ENCODE measurements around the gene ATP13A5.

ATP13A5 gene

DNA sequence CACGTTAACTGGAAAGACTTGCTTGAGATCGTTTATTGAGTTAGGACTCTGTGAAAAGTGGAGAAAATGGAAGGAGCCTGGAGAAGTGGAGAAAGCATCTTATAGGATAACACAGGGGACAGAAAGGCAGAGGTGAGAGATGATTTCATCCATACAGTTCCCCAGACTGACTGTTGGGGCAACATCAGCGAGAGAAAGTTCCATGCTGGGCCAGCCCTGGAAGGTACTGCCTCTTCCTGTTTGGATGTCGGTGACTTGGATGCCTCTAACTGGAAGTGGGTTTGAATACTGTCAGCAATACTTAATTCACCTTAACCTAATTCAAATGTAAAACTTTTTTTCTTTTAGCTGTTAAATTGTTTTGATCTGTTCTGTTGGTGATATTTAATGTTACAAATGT is 32.3 kb downstream of the ATP13A5 start:
- DNase-seq: no peak

DNA sequence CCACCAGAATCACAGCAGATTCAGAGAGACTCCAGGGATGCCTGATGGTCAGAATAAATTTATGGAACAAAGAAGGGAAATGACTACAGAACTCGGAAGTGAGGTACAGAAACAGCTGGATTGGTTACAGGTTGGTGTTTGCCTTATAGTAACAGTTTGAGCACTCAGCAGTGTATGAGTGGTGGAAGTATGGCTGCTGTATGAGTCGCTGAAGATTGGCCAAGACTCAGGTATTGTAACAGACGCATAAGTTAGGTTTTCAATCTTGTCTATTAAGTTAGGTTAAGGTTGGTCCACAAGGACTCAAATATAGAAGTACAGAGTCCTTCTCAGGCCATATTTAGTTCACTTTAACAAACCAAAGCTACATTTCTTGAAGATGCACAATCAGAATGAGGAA is 33.1 kb downstream of the ATP13A5 start:
- DNase-seq: no peak

DNA sequence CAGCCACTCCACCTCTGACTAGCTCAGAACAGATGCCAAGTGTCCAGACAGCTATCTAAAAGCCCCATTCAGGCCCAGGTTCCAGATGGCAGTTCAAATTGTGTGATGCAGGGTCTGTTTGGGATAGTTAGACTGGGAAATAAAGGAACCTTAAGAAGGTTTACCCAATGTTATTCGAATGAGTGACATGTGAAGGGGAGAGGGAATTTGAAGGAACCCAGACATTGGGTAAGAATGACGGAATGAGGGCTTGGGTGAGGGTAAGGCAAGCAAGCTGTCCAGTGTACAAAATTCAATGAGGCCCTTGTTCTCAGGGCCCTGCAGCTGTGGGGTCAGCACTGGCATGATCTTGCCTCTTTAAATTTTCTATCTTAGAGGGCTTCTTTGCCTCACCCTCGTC is 34.1 kb downstream of the ATP13A5 start:
- peak in 7 of 51 donors; percentile 0 to 31 (median 6) for DNase-seq

DNA sequence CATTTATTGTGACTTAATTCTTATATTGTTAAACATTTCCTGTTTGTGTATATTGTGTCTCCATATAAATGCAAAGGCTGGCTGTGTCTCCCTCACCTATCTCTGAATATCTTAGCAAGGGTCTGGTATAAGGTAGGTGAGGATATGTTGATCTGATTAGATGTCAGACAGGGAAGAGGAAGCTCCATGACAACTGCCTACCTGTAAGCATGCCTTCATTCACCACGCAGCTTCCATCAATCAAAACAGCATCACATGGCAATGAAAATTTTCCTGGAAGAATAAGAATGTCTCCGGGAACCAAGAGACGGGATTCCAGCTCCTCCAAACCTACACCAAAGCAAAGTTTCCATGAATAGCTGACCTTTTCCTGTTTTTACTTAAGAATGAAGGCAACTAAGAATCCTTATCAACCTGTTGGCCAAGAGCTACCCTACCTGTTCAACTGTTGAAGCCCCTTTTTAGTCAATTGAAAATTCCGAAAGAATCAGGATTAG is 34.8 kb downstream of the ATP13A5 start:
- DNase-seq: no peak

DNA sequence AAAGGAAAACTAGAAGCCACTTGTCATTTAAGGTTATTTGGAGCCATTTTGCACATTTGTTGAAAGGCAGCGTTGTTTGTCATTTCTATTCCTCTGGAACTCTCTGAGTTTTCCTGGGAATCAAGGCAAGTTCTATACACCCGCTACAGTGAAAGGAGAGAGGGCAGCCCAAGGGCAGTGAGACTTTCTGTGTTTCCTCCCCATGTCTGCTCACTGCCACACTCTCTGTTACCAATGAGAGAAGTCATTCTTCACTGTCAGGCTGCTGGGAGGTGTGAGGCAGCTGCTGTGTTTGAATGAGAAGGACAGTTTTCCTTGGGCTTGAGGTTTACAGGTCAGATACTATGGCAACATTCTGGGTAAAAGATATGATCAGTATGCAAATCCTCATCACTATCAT is 36.0 kb downstream of the ATP13A5 start:
- DNase-seq: peak in 15 of 51 donors; percentile 2 to 39 (median 18)

DNA sequence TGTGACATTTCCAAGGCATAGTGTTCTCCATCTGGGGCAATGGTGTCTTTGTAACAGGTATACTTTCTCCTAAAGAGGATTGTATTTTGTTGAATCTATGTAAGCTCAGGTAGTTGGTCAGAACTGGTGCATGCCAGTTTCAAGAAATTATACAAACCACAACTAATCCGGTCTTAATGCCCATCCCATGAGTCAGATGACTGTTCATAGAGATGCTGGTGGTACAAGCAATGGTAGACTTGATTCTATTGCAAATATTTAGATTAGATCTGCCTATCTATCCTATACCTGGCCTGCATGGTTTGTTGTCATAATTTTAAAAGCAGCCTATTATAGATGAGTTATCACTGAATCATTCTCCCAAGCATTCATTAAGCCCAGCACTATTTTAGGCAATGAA is 43.5 kb downstream of the ATP13A5 start:
- DNase-seq: no peak

DNA sequence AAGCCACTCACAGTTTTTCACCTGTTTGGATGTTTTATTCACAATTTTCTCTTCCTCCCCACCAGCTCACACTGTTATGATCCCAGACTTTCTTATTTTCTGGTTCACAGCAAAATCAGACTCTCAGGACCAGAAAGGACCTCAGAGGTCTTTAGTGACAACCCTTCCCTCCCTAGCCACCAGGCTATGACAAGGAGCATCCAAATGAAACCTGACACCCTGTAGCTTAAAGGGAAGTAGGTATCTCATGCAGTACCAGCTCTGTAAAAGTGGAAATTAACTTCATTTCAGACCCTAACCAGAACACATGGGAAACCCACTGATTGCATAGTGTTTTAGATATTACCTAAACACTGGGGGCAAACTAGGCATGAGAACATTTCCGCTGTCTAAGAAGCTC is 45.3 kb downstream of the ATP13A5 start:
- no peak for DNase-seq

DNA sequence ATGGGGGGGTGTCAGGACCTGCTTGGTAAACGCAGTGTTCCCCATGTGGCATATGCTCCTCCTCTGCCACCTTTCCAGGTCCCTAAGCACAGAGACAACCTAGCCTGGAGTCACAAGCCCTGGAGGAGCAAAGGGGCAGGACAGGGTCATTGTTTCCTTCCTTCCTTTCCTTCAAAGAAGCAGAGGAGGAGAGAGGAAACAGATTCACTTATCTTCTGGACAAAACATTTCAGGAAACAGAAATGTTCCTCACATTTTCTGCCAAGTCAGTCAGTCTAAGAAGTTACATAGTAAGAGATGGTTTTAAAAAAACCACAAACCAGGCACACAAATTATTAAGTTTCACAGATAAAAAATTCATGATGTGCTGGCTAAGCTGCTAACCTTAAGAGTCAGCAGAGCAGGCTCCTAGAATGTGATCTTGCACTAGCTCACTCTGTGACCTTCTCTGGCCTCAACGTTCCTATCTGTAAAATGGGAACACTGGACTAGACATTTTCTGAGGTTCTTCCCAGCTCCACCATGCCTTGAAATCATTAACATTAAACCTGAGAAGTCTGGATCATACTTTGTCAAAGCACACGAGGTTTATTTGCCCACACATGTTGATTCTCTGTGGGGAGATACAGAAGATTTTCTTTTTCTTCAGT is 47.9 kb downstream of the ATP13A5 start:
- no peak for DNase-seq

DNA sequence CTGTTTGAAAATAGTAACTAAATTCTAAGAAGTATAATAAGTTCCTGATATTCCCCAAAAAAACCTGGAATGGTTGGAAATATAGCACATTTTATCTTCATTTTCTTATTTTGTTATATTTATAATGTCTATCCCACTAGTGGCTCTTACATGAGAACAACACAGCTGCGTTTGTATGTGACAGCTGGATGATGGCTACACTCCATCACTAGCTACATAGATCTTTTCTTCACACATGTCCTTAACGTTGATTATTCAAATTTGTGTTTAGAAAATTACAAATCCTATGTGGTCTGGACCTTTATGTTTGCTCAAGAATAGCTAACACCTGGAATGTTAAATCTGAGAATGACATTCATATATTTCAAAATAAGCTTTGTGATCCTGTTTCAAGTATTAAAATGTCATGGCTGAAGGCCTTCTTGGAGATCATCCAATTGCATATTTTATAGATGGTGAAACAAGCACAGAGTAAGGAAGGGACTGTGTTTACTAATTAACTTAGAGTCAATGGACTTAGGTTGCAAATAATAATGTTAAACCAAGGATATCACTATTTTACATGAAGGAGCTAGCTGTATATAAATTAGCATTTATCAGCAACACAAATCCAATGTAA is 60.8 kb downstream of the ATP13A5 start:
- DNase-seq: no peak

DNA sequence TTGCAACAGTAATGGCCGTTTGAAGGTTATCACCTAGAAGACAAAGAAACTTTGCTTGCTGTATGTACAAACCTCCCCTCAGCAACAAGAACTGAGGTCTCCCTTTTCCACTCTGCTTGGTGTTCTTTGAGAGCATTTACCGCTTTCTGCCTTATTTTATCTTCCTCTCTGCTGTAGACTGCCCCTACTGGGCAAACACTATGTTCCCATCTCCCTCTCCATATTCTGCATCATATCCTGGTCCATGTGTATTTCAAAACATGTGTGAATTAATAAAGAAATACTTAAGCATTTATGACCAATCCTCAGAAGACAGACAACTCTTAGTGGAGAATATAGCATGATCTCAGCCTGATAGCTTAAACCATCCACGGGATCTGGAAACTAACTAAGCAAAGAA is 64.4 kb downstream of the ATP13A5 start:
- no peak for DNase-seq

DNA sequence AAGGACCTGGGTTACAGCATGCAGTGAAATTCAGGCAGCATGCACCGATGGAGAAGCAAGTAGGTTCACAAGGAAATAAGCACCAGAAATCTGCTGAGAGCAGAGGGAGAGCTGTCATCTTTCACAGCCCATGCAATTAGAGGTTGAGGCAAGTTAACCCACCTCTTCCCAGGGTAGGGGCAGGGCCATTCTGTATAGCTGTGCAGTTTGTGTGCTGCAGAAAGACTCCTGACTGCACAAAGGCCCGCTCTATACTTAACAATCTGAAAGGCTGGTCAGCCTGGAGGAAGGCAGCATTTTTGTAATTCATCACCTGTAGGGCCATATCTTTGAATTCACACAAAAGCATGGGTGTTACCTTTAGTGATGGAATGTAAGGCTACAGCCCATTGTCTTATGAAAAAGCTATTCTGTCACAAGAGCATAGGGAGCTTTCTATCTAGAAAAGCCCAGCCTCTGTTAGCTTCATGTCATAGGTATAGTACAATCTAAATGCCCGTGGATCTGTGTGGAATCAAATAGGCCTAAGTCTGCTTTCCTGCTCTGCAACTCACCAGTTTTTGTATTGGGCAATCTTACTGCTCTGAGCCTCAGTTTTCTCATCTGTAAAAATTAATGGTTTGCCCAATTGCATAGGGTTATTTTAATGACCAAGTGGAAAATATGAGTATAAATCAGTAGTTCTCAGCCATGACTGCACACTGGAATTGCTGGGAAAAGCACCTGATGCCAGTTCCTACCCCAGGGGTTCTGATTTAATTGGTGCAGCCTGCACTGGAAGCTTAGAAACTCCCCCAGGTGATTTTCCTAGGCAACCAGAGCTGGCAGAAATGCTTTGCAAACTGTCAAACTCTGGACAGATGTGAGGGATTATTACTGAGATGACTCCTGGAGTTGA is 65.2 kb downstream of the ATP13A5 start:
- no peak for DNase-seq

DNA sequence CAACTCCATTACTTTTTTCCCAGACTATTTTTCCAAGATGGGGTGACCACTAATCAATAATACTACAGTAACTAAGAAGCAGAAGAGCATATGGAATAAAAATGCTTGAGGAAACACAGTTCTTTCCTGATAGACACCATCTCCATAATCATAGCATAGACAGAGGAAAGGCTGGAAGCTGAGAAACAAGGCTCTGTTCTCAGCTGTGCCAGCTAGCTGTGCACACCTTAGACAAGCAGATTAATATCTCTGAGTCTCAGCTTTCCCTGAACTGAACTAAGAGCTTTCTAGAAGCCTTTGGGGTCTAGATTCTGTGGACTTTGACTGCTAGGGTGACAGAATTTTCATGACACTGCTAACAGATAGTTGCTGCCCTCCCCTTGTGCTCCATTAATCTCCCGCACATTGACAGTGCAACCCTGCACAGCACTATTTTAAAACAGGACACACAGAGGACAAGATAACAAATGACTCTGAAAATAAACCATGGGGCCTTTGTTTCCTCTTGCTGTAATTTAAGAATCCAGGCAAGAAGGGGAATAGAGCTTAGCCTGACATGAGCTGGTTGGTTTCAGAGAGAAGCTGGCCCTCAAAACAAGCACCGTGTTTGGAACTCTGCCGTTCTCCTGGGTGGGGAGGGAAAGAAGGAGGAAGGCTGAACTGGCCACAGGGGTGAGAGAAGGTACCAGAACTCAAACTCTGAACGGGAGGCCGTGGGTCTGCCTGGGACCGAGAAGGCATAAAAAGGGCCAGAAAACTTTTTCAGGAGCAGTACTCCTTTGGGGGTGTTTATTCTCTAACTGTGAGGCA is 67.4 kb downstream of the ATP13A5 start:
- DNase-seq: no peak

DNA sequence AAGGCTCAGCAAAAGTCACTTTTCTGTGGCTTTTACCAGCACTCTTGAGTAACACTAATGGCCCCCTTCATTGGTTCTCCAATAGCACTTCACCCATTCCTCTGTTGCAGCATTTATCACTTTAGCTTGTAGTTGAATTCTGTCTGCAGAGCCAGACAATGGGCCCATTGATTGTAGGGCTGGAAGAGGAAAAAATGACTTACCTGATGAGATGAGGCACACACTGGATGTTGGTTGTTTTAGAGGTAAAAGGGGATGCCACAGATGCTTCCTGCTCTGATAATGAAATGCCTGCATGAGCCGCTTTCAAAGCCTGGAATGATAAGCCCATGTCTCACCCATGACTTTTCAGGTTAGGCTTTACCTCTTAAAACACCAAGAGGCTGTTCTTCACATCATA is 73.2 kb downstream of the ATP13A5 start:
- no peak for DNase-seq

DNA sequence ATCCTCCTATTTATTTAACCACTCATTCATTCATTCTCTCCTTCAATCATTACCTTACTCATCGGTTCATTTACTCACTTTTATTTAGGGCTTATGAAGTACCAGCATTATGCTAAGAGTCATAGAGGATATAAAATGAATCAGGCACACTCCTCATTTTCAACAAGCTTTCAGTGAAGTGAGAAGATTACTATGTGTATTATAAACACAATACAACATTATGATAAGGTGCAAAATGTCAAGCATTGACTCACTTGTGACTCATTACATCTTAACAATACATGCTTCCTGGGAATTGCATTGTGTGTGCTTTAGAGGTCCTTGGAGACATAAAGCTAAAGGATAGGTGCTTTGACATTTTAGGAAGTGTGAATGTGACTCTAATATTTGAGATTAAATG is 77.1 kb downstream of the ATP13A5 start:
- DNase-seq: no peak

DNA sequence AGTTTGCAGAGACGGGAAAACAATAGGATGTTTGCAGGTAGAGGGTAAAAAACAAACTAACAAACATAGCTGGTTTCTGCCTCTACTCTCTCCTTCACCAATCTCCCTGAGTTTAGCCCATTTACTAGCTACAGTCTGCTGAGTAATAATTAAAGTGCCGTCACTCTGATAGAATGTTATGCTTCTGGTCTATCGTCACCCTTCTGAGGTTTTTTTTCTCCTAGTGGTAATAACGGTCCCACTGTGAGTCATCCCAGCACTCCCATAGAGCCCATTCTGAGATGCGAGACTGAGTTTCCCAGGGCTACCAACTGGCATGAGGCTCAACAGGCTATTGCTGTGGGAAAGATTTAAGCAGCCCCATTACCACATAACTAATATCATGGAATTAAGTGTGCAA is 81.1 kb downstream of the ATP13A5 start:
- DNase-seq: no peak

DNA sequence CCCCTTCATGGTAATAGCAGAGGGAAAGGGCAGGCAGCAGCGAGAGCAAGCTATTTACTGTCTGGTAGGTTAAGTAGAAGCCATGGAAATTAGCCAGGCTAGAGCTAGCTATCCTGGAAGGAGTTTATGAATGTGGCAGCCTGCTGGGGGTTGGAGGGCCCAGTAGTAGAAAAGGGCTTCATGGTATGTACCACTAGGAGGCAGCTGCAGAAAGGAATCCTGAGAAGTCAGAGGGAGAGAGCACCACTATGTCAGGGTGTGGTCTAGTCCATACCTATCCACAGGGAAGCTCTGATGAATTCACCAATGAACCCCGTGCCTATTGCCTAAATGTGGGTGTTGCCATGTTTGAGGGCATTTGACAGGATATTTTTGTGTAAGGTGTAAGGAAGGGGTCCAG is 82.6 kb downstream of the ATP13A5 start:
- no peak for DNase-seq

DNA sequence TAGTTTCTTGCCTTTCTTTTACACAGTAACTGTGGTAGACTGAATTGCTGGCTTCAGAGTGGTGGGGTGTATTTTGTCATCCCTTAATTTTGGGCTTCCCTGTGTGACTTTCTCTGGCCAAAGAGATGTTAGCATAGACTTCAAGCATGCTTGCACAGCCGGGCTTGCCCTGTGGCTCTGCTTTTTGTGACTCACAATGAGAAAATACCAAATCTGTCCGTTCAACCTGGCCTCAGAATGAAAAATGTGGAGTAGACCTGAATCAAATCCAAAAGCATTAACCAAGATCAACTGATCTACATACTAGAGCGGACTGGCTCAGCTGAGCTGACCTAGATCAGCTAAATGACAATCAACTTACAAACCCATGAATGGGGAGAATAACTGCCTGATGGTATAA is 86.2 kb downstream of the ATP13A5 start:
- no peak for DNase-seq

DNA sequence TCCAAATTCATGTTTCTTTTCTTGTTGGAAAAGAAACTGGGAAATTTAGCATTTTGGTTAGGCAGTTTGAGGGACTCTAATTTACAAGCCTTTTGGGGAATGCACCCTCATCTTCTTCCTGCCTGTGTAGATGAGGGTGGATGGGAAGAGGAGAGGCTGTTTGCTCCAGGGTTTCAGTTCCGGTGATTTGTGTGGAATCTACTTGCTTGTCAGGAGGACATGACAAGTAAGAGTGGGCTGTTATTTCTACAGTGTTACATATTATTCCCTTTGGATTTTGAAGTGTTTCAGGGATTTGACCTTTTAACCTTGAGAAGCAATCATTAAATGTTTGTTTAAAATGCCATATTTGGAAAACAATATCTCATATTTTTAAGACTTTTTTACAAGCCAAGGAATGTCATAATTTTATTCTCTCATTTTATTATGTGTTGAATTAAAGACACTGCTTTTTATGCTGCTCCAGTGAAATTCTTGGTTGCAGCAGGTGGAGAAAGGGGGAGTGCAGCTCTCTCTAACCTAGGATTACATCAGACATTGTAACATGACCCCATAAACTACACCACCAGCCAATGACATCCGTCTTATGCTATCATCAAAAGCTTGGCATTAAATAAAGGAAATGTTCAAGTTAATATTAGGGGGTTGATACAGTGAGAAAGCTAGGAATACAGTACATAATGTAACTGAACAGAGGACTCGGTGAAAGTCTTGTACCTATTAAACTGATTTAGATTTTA is 107.3 kb downstream of the ATP13A5 start:
- DNase-seq: no peak

DNA sequence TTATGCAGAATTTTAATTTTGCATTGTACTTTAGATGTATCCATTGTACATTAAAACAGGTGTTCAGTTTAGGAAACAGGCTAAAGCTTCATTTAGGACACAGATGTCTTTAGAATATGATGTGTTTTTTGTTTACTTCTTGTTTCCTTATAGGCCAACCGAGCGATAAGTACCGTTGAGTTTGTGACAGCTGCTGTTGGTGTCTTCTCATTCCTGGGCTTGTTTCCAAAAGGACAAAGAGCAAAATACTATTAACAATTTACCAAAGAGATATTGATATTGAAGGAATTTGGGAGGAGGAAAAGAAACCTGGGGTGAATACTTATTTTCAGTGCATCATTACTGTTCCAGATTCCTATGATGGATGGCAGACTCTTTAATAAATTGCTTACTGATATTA is 108.1 kb downstream of the ATP13A5 start:
- no peak for DNase-seq

DNA sequence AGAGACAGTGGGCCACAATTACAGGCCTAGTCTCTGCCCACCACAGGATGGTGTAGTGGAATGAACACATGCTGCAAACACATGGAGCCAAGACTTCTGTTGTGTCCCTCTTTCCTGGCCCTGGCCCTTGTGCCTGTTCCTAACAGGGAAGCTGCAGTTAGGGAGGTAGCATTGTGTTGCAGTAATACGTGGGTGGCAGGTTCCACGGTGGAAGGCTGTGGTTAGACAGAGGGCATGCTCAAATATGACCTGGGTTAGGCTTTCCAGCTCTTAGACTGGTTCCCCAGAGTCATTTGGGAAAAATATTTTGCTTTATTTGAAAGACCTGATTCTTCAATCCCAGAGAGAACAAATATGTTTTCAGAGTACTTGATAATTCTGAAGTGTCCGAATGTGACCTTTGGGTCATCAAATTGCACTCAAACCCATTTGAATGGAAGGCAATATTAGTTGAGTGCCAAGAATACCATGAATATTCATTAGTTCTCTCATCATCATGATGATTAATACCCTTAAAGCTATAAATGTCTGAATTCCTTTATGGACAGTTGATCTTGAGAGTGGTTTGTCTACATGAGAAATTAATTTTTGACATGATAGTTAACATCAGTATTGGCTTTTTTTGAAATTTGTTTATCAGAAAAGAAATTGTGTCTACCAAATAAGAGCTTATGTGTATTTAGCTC is 109.1 kb downstream of the ATP13A5 start:
- DNase-seq: no peak

Data from hypothalamus (tissue), 51 donors.